HCT116 (cell line): ENCODE results near the gene GSG1L. TPM values are rescaled to one million over a fixed set of nuclear protein-coding genes. Genes with fewer than 3 reads are reported as not detected.

Experiments used
- ATAC-seq: fragments of 200-7000 bp; cut with Tn5 transposase; 2 replicates; pipeline ENCODE4 v1.9.1; 2020; ENCODE audit warnings: mild to moderate bottlenecking, moderate library complexity
- BruUV-seq: library from RNA; stranded (reverse); fragments of 400-500 nt; replicated peaks from 2 replicates; lab custom pipeline; 2021; lab: Mats Ljungman, UMichigan
- CTCF ChIA-PET: fragments of 300-600 bp; sonication (Branson Sonifier 250); formaldehyde crosslinking; loops from one replicate; lab custom pipeline; 2021; ENCODE audit warnings: antibody characterized with exemption; lab: Charles Lee
- POLR2A ChIA-PET: fragments of 300-600, 350-600 bp; sonication (Branson Sonifier 250); formaldehyde crosslinking; loops from one replicate; lab custom pipeline; 2021; ENCODE audit warnings: antibody characterized with exemption; lab: Charles Lee
- RAD21 ChIA-PET, 2 experiments: fragments of 300-600 bp; sonication (Branson Sonifier 250); formaldehyde crosslinking; loops; one replicate each; lab custom pipeline; 2023; ENCODE audit warnings: low total read pairs in 2 of 2; ENCODE audit not compliant: uncharacterized antibody in 2 of 2, unreplicated experiment in 2 of 2, low non-redundant PET in 1 of 2; lab: Charles Lee
- DNase-seq: peaks from one replicate; pipeline ENCODE4 v3.0.0-alpha.2; 2010; ENCODE audit warnings: low read depth, low spot score
- H2AFZ ChIP-seq: fragments of 200-600 bp; shearing (Covaris generic), sonication (generic); 2 replicates; pipeline ENCODE4 v1.6.1; 2017; ENCODE audit warnings: low read depth, mixed run types, mixed read lengths, antibody characterized with exemption, low read length; ENCODE audit not compliant: poor library complexity, severe bottlenecking
- H3K27ac ChIP-seq: 2 replicates; pipeline ENCODE4 v1.5.1; 2012; ENCODE audit warnings: low read depth, low read length
- H3K27me3 ChIP-seq: fragments of 200-600 bp; sonication (generic); 2 replicates; pipeline ENCODE4 v1.6.1; 2016; ENCODE audit warnings: mixed run types, low read length, mixed read lengths; ENCODE audit not compliant: insufficient read depth
- H3K36me3 ChIP-seq, 2 experiments: fragments of 200-500 bp in 1 of 2; fragments of 200-600 bp in 1 of 2; sonication (Bioruptor generic) in 1 of 2; sonication (generic) in 1 of 2; 2 replicates each; pipeline versions ENCODE4 v1.5.1 to v1.6.1; 2014 to 2016; ENCODE audit warnings: low read length in 2 of 2, inconsistent platforms in 1 of 2, mixed read lengths in 1 of 2, mixed run types in 1 of 2; ENCODE audit not compliant: insufficient read depth in 2 of 2, control insufficient read depth in 1 of 2
- H3K4me1 ChIP-seq, 2 experiments: fragments of 200-600 bp in 1 of 2; sonication (generic) in 1 of 2; 2 replicates each; pipeline versions ENCODE4 v1.5.1 to v1.6.1; 2012 to 2017; ENCODE audit warnings: low read length in 2 of 2, inconsistent platforms in 1 of 2, mild to moderate bottlenecking in 1 of 2, mixed read lengths in 1 of 2, mixed run types in 1 of 2, moderate library complexity in 1 of 2; ENCODE audit not compliant: insufficient read depth in 2 of 2, control insufficient read depth in 1 of 2
- H3K4me2 ChIP-seq: fragments of 200-600 bp; sonication (generic); 2 replicates; pipeline ENCODE4 v1.6.1; 2017; ENCODE audit warnings: mixed run types, low read length, mixed read lengths
- H3K4me3 ChIP-seq, 2 experiments: fragments of 200-600 bp in 1 of 2; sonication (generic) in 1 of 2; replicated peaks in 1 of 2; 2 replicates each; pipeline ENCODE4 v1.5.1; 2011 to 2016; ENCODE audit warnings: low read length in 2 of 2, control low read depth in 1 of 2, low read depth in 1 of 2, mild to moderate bottlenecking in 1 of 2, mixed read lengths in 1 of 2, mixed run types in 1 of 2
- H3K79me2 ChIP-seq: fragments of 200-600 bp; sonication (generic); 2 replicates; pipeline ENCODE4 v1.6.1; 2017; ENCODE audit warnings: mild to moderate bottlenecking, mixed run types, low read length, moderate library complexity, mixed read lengths; ENCODE audit not compliant: insufficient read depth
- H3K9ac ChIP-seq: fragments of 200-600 bp; sonication (generic); 2 replicates; pipeline ENCODE4 v1.6.1; 2016; ENCODE audit warnings: low read length, mixed read lengths
- H3K9me2 ChIP-seq: fragments of 200-600 bp; sonication (generic), shearing (Covaris generic); 2 replicates; pipeline ENCODE4 v1.6.1; 2017; ENCODE audit warnings: mixed run types, mild to moderate bottlenecking, moderate library complexity; ENCODE audit not compliant: insufficient read depth
- H3K9me3 ChIP-seq, 2 experiments: fragments of 200-500 bp in 1 of 2; fragments of 200-600 bp in 1 of 2; sonication (Bioruptor generic) in 1 of 2; sonication (generic) in 1 of 2; 2 replicates each; pipeline ENCODE4 v1.6.1; 2014 to 2017; ENCODE audit warnings: low read length in 2 of 2, mixed read lengths in 2 of 2, inconsistent platforms in 1 of 2, low read depth in 1 of 2, mild to moderate bottlenecking in 1 of 2, mixed run types in 1 of 2, moderate library complexity in 1 of 2; ENCODE audit not compliant: control insufficient read depth in 1 of 2, insufficient read depth in 1 of 2
- H4K20me1 ChIP-seq: fragments of 200-600 bp; sonication (generic), shearing (Covaris generic); 2 replicates; pipeline ENCODE4 v1.6.1; 2017; ENCODE audit warnings: mixed run types, mild to moderate bottlenecking, moderate library complexity; ENCODE audit not compliant: insufficient read depth
- CEBPB ChIP-seq: IDR thresholded peaks from 2 replicates; pipeline ENCODE4 v1.6.1; 2012; ENCODE audit warnings: low read depth
- EGR1 ChIP-seq: IDR thresholded peaks from 2 replicates; pipeline ENCODE4 v1.6.1; 2012; ENCODE audit warnings: low read depth
- ELF1 ChIP-seq: IDR thresholded peaks from 2 replicates; pipeline ENCODE4 v1.6.1; 2012; ENCODE audit warnings: low read depth, borderline replicate concordance
- EZH2 ChIP-seq: fragments of 200-600 bp; sonication (generic); IDR thresholded peaks from 2 replicates; pipeline ENCODE4 v1.6.1; 2017; ENCODE audit warnings: antibody characterized with exemption, mixed run types
- EZH2phosphoT487 ChIP-seq: fragments of 200-600 bp; IDR thresholded peaks from 2 replicates; pipeline ENCODE4 v1.6.1; 2018; ENCODE audit warnings: antibody characterized with exemption, borderline replicate concordance
- FOSL1 ChIP-seq: IDR thresholded peaks from 2 replicates; pipeline ENCODE4 v1.6.1; 2012; ENCODE audit warnings: low read depth
- JUND ChIP-seq: IDR thresholded peaks from 2 replicates; pipeline ENCODE4 v1.6.1; 2012
- POLR2A ChIP-seq: IDR thresholded peaks from 2 replicates; pipeline ENCODE4 v1.7.0; 2011; ENCODE audit warnings: borderline replicate concordance; ENCODE audit not compliant: insufficient read depth, insufficient read length; ENCODE audit errors: extremely low read depth
- SP1 ChIP-seq: IDR thresholded peaks from 2 replicates; pipeline ENCODE4 v1.6.1; 2012; ENCODE audit warnings: low read depth
- SRF ChIP-seq: IDR thresholded peaks from 2 replicates; pipeline ENCODE4 v1.6.1; 2012; ENCODE audit warnings: low read depth
- ZFX ChIP-seq: fragments of 450-650 bp; IDR thresholded peaks from 2 replicates; pipeline ENCODE4 v1.6.1; 2017
- ZNF274 ChIP-seq: fragments of 200-500 bp; sonication (Bioruptor generic); IDR thresholded peaks from 2 replicates; pipeline ENCODE4 v1.6.1; 2014; ENCODE audit warnings: mild to moderate bottlenecking, low read depth, low read length, inconsistent platforms
- intact Hi-C: fragments of 100-400 bp; cut with micrococcal nuclease; formaldehyde crosslinking; loops from 2 replicates; pipeline ENCODE4 v1.10.0; 2022
- total RNA-seq: library from RNA; stranded (reverse); gene quantifications from one replicate; pipeline ENCODE4 v1.2.1, GENCODE V29; 2021; ENCODE audit not compliant: unreplicated experiment
- TF ChIP-seq, protein P1 (sequence below): IDR thresholded peaks from 2 replicates; pipeline ENCODE4 v1.6.1; 2012; ENCODE audit warnings: low read depth
- TF ChIP-seq, protein P2 (sequence below): IDR thresholded peaks from 2 replicates; pipeline ENCODE4 v1.6.1; 2011; ENCODE audit warnings: mild to moderate bottlenecking, low read length, moderate library complexity; ENCODE audit not compliant: insufficient replicate concordance; ENCODE audit errors: extremely low read depth
- TF ChIP-seq, protein P3 (sequence below): IDR thresholded peaks from 2 replicates; pipeline ENCODE4 v1.6.1; 2012
- TF ChIP-seq, protein P4 (sequence below): IDR thresholded peaks from 2 replicates; pipeline ENCODE4 v1.6.1; 2012

The GSG1L gene
- total RNA-seq, 1 experiment from 2014 or later = not detected

DNA sequence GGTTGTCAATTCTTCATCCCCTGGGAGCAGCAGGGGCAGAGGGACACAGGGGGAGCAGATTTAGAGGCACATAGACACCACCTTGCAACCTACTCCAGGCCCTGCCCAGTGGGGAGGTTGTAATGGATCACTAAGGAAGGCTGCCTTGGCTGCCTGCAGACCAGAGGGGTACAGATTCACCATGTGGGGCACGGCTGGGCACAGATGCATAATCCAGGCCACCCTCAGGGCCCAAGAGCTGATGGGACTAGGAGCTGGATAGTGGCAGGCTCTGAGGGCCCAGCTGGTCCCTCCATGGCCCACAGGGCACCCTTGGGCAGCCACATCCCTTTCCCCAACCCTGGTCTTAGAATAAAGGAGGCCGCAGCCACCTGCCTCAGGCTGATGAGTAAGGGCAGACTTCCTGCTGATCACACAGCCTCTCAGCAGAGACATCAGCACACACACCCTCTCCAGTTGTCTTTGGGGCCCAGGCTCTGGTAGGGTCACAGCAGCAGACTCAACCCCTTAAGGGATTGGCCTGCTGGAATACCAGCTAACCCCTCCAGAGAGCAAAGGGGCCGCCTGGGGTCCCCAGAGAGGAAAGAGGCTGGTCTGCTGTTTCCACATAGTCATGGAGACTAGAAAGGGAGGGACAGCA, 224.9 kb downstream of the GSG1L start:
- no peaks in the 10 kb centered on the region for H4K20me1 ChIP-seq
- H3K4me1 ChIP-seq = peaks cover 2 to 15% of the 10 kb centered on the region in 2 experiments; a peak in 3 of 4 replicates
- no peaks in the 10 kb centered on the region for H3K9me3 ChIP-seq
- BruUV-seq = no TSS peak
- H3K27ac ChIP-seq = no peak overlapping the region
- CTCF ChIA-PET = no interaction called here
- no peak overlapping the region for H3K9ac ChIP-seq
- DNase-seq (no peak), ATAC-seq (peak; percentile 32; the same call in 1 of the 2 replicates)
- TF ChIP-seq FOSL1 (no peak), ELF1 (no peak), ZFX (no peak), POLR2A (no peak), SRF (no peak), EGR1 (no peak), SP1 (no peak), CEBPB (no peak), EZH2 (no peak), JUND (no peak), EZH2phosphoT487 (no peak), ZNF274 (no peak)
- TF ChIP-seq, protein P1, sequence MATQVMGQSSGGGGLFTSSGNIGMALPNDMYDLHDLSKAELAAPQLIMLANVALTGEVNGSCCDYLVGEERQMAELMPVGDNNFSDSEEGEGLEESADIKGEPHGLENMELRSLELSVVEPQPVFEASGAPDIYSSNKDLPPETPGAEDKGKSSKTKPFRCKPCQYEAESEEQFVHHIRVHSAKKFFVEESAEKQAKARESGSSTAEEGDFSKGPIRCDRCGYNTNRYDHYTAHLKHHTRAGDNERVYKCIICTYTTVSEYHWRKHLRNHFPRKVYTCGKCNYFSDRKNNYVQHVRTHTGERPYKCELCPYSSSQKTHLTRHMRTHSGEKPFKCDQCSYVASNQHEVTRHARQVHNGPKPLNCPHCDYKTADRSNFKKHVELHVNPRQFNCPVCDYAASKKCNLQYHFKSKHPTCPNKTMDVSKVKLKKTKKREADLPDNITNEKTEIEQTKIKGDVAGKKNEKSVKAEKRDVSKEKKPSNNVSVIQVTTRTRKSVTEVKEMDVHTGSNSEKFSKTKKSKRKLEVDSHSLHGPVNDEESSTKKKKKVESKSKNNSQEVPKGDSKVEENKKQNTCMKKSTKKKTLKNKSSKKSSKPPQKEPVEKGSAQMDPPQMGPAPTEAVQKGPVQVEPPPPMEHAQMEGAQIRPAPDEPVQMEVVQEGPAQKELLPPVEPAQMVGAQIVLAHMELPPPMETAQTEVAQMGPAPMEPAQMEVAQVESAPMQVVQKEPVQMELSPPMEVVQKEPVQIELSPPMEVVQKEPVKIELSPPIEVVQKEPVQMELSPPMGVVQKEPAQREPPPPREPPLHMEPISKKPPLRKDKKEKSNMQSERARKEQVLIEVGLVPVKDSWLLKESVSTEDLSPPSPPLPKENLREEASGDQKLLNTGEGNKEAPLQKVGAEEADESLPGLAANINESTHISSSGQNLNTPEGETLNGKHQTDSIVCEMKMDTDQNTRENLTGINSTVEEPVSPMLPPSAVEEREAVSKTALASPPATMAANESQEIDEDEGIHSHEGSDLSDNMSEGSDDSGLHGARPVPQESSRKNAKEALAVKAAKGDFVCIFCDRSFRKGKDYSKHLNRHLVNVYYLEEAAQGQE = no peak
- TF ChIP-seq, protein P2, sequence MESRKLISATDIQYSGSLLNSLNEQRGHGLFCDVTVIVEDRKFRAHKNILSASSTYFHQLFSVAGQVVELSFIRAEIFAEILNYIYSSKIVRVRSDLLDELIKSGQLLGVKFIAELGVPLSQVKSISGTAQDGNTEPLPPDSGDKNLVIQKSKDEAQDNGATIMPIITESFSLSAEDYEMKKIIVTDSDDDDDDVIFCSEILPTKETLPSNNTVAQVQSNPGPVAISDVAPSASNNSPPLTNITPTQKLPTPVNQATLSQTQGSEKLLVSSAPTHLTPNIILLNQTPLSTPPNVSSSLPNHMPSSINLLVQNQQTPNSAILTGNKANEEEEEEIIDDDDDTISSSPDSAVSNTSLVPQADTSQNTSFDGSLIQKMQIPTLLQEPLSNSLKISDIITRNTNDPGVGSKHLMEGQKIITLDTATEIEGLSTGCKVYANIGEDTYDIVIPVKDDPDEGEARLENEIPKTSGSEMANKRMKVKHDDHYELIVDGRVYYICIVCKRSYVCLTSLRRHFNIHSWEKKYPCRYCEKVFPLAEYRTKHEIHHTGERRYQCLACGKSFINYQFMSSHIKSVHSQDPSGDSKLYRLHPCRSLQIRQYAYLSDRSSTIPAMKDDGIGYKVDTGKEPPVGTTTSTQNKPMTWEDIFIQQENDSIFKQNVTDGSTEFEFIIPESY = no peak
- TF ChIP-seq, protein P3, sequence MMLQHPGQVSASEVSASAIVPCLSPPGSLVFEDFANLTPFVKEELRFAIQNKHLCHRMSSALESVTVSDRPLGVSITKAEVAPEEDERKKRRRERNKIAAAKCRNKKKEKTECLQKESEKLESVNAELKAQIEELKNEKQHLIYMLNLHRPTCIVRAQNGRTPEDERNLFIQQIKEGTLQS = no peak
- TF ChIP-seq, protein P4, sequence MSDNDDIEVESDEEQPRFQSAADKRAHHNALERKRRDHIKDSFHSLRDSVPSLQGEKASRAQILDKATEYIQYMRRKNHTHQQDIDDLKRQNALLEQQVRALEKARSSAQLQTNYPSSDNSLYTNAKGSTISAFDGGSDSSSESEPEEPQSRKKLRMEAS = no peak
- POLR2A ChIA-PET = no interaction called here
- no peak overlapping the region for H3K4me3 ChIP-seq
- H3K79me2 ChIP-seq = no peaks in the 10 kb centered on the region
- no peak overlapping the region for H3K4me2 ChIP-seq
- no peak overlapping the region for H2AFZ ChIP-seq
- H3K36me3 ChIP-seq = no peaks in the 10 kb centered on the region
- no peaks in the 10 kb centered on the region; the same call in 1 of the 2 replicates for H3K27me3 ChIP-seq
- intact Hi-C loops = no loop called here
- RAD21 ChIA-PET = no interaction called here
- no peaks in the 10 kb centered on the region for H3K9me2 ChIP-seq
